Mucosa of descending colon (tissue), 3 donors: ENCODE results near the gene TAF11L12. TPM values are rescaled to one million over a fixed set of nuclear protein-coding genes. Genes with fewer than 3 reads are reported as not detected.
"Not testable (repeated sequence)": the region's sequence is repeated elsewhere in the genome, so short reads cannot be mapped to it uniquely, and the experiment has no call there.

Experiments
- ATAC-seq: fragments of 200-7000 bp; cut with Tn5 transposase; one replicate; pipeline ENCODE4 v1.9.1; 2020; ENCODE audit warnings: mild to moderate bottlenecking, moderate library complexity
- DNase-seq, 3 donors: peaks; one replicate each; pipeline ENCODE4 v3.0.0-alpha.2; 2020
- H3K36me3 ChIP-seq: fragments of 200-600 bp; one replicate; pipeline ENCODE4 v1.8.0; 2021; ENCODE audit warnings: low read depth, mild to moderate bottlenecking
- H3K4me1 ChIP-seq: fragments of 200-600 bp; one replicate; pipeline ENCODE4 v1.8.0; 2021; ENCODE audit warnings: low read depth, mild to moderate bottlenecking
- H3K4me3 ChIP-seq: fragments of 200-600 bp; one replicate; pipeline ENCODE4 v1.8.0; 2021; ENCODE audit warnings: mild to moderate bottlenecking
- H3K9me3 ChIP-seq: fragments of 200-600 bp; one replicate; pipeline ENCODE4 v1.8.0; 2021; ENCODE audit warnings: mild to moderate bottlenecking
- intact Hi-C, 2 donors: fragments of 100-400 bp; cut with DNase I in 1 of 2; cut with micrococcal nuclease in 1 of 2; formaldehyde crosslinking; loops; one replicate each; pipeline versions ENCODE4 v1.11.0 to v1.11.1; 2022; cut with DNase I, micrococcal nuclease
- long read RNA-seq, 2 donors: library from polyadenylated mRNA; unstranded; transcript quantifications; one replicate each; pipeline ENCODE4 v2.0.0, GENCODE V29; 2019 to 2021
- total RNA-seq, 3 donors: library from RNA; stranded (reverse); fragmentation: NEBNext Ultra II Directional in 2 of 3; extraction: Animal tissue kit (Norgen Biotek cat#: 25700) in 2 of 3; gene quantifications; one replicate each; pipeline versions ENCODE4 v1.2.1 to v1.2.4, GENCODE V29; 2021 to 2023
- TF ChIP-seq, protein P1 (sequence below): fragments of 200-600 bp; IDR thresholded peaks from one replicate; pipeline ENCODE4 v1.8.0; 2022; ENCODE audit warnings: antibody characterized with exemption, mild to moderate bottlenecking
- donor health status: DM: no; HTN: no; CAD: no; lungs with moderate emphysema.
- donor health status: DM: no; HTN: no; CAD: no.
- donor health status: DM: no; HTN: yes; CAD: no.

Gene TAF11L12
- not detected for total RNA-seq
- long read RNA-seq, donor 1: 0 reads
- long read RNA-seq, donor 2: 0 reads

DNA sequence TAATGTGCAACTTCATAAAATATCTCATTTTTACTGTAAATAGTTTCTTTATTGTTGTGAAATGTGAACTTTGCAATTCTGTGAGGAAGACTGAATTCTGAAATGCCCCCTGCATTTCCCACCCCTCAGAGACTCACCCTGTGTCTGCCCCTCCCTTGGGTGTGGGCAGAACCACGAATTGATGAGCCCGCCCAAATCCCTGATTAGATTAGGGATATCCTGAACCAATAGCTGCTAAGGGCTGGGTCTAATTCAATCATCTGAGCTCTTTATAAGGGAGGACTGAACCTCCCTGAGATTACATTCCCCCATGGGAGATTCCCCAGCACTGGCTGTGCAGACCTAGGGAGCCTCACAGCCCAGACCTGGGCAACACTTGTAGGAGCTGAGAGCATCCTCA lies at the start of gene TAF11L12:
TSS of gene TAF11L12 (plus strand) at position 301 of the 400 bp plus-strand sequence.
- ATAC-seq, H3K4me1 ChIP-seq, H3K36me3 ChIP-seq, H3K4me3 ChIP-seq, intact Hi-C loops, H3K9me3 ChIP-seq, DNase-seq: not testable (repeated sequence)

DNA sequence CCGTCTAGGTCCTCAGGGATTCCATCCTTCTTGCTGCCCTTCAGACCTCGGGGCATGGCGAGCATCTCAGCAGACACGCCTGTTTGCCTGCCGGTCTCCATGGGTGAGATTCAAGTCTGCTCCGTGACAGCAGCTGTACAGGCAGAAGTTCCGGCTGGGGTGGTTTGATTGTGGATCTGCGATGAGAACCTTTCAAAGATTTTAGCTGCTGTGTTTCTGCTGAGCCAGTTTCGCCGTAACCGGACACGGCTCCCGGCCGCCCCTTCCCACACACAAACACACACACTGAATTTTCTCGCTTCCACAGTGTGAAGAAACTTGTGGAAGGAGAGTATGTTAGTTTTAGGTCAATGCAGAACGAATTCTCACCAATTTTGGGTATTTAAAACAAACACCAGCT lies 24.5 kb upstream of the TAF11L12 start, which contains the start of gene TAF11L7:
TSS of gene TAF11L7 (minus strand) at position 101 of the 400 bp plus-strand sequence.
- H3K4me3 ChIP-seq, DNase-seq, H3K4me1 ChIP-seq, intact Hi-C loops, H3K9me3 ChIP-seq, ATAC-seq, H3K36me3 ChIP-seq: not testable (repeated sequence)

DNA sequence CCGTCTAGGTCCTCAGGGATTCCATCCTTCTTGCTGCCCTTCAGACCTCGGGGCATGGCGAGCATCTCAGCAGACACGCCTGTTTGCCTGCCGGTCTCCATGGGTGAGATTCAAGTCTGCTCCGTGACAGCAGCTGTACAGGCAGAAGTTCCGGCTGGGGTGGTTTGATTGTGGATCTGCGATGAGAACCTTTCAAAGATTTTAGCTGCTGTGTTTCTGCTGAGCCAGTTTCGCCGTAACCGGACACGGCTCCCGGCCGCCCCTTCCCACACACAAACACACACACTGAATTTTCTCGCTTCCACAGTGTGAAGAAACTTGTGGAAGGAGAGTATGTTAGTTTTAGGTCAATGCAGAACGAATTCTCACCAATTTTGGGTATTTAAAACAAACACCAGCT lies 19.3 kb upstream of the TAF11L12 start, which contains the start of gene TAF11L8:
TSS of gene TAF11L8 (minus strand) at position 101 of the 400 bp plus-strand sequence.
- intact Hi-C loops, ATAC-seq, H3K36me3 ChIP-seq: not testable (repeated sequence)

GRCh38 chr5:17594255-17594654 lies 15.9 kb upstream of the TAF11L12 start, which contains the start of gene TAF11L9:
Gene TAF11L9 (minus strand): TSS chr5:17594394.
- peak in 1 of 3 donors; percentile 30 for DNase-seq
- H3K9me3 ChIP-seq, H3K4me1 ChIP-seq, intact Hi-C loops, ATAC-seq, H3K36me3 ChIP-seq, H3K4me3 ChIP-seq: not testable (repeated sequence)

More for the DNA sequence above, 19.3 kb upstream of the TAF11L12 start, which contains the start of gene TAF11L8:
- H3K4me1 ChIP-seq, DNase-seq, H3K4me3 ChIP-seq, H3K9me3 ChIP-seq: not testable (repeated sequence)

- ATAC-seq, H3K4me3 ChIP-seq, DNase-seq, H3K4me1 ChIP-seq, H3K9me3 ChIP-seq, intact Hi-C loops, H3K36me3 ChIP-seq: not testable (repeated sequence)
Measured at GRCh38 chr5:17597728-17598127, 12.5 kb upstream of the TAF11L12 start, which contains the start of gene TAF11L10. Gene TAF11L10 (minus strand): TSS chr5:17597828.

- DNase-seq, H3K4me1 ChIP-seq, intact Hi-C loops, H3K9me3 ChIP-seq, ATAC-seq, H3K4me3 ChIP-seq, H3K36me3 ChIP-seq: not testable (repeated sequence)
Measured at GRCh38 chr5:17603880-17604279, 6.3 kb upstream of the TAF11L12 start, which contains the start of gene TAF11L11. Gene TAF11L11 (plus strand): TSS chr5:17604183.

DNA sequence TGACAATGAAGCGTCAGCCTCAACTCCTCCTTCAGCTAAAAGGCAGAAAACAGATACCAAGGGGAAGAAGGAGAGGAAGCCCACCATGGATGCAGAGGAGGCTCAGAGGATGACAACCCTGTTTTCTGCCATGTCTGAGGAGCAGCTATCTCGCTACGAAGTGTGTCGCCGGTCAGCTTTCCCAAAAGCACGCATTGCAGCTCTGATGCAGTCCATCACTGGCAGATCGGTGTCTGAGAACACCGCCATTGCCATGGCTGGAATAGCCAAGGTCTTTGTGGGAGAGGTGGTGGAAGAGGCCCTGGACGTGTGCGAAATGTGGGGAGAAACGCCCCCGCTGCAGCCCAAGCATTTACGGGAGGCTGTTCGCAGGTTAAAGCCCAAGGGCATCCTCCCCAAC lies 5.2 kb upstream of the TAF11L12 start:
- TF ChIP-seq, protein P1, sequence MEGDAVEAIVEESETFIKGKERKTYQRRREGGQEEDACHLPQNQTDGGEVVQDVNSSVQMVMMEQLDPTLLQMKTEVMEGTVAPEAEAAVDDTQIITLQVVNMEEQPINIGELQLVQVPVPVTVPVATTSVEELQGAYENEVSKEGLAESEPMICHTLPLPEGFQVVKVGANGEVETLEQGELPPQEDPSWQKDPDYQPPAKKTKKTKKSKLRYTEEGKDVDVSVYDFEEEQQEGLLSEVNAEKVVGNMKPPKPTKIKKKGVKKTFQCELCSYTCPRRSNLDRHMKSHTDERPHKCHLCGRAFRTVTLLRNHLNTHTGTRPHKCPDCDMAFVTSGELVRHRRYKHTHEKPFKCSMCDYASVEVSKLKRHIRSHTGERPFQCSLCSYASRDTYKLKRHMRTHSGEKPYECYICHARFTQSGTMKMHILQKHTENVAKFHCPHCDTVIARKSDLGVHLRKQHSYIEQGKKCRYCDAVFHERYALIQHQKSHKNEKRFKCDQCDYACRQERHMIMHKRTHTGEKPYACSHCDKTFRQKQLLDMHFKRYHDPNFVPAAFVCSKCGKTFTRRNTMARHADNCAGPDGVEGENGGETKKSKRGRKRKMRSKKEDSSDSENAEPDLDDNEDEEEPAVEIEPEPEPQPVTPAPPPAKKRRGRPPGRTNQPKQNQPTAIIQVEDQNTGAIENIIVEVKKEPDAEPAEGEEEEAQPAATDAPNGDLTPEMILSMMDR: no peak
- DNase-seq: no peak
- Histone ChIP-seq H3K4me1 (no peaks in the 10 kb centered on the region), H3K36me3 (no peaks in the 10 kb centered on the region), H3K9me3 (no peaks in the 10 kb centered on the region), H3K4me3 (no peak overlapping the region)
- intact Hi-C loops: no loop called here
- no peak for ATAC-seq

DNA sequence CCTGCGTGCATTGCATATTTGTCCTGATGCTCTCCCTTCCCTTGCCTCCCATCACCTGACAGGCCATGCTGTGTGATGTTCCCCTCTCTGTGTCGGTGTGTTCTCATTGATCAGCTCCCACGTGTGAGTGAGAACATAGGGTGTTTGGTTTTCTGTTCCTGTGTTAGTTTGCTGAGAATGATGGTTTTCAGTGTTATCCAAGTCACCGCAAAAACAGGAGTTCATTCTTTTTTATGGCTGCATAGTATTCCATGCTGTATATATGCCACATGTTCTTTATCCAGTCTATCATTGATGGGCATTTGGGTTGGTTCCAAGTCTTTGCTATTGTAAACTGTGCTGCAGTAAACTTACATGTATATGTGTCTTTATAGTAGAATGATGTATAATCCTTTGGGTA lies 2.7 kb upstream of the TAF11L12 start:
- H3K4me3 ChIP-seq, ATAC-seq, intact Hi-C loops, DNase-seq, H3K36me3 ChIP-seq, H3K9me3 ChIP-seq, H3K4me1 ChIP-seq: not testable (repeated sequence)

DNA sequence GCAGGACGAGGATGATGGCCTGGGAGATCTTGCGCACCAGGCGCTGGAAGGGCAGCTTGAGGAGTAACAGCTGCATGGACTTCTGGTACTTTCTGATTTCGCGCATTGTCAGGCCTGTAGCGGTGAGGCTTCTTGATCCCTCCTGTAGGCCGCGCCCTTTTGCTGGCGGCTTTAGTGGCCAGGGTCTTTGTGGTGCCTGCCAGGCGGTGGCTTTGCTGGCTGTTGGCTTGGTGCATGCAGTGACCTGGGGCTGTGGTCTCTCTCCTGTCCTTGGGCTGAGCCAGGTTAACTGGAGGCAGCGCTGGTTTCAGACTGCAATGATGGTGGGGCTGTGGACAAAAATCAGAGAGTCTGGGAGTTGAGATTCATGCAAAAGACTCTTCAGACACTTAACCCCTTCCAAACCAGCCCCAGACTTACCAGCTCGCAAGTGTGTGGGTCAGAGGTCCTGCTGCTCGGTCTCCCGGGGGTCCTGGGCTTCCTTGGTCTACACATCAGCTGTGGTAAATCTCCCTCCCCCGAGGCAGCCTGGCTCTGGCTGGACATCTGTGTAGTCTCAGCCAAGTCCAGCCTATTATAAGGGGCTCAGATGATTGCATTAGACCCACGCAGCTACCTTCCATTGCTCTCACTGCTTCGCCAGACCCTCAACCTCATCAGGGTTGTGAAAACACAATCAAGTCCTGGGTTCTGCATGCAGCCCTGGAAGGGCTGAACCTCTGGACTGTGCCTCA lies 4.8 kb downstream of the TAF11L12 start:
- Histone ChIP-seq H3K4me1 (no peaks in the 10 kb centered on the region), H3K9me3 (no peaks in the 10 kb centered on the region), H3K4me3 (no peak overlapping the region), H3K36me3 (no peaks in the 10 kb centered on the region)
- no peak for ATAC-seq
- no peak for DNase-seq
- intact Hi-C loops: no loop called here
- TF ChIP-seq, protein P1: no peak
